GM21576 (cell line): Measurements from ENCODE around the gene CCL27.
A peak's percentile ranks its signal among the peaks of the same experiment; 100 is the strongest.

ENCODE experiments used
- ATAC-seq: cut with Tn5 transposase; IDR thresholded peaks from one replicate; pipeline ENCODE4 v1.9.1; 2021; ENCODE audit warnings: mild to moderate bottlenecking, moderate library complexity; ENCODE audit not compliant: unreplicated experiment

Gene CCL27

GRCh38 chr9:34628656-34629490 is 33.6 kb downstream of the CCL27 start, which contains the start of gene ARID3C:
Gene ARID3C (minus strand): TSS chr9:34629066. CDS start chr9:34628014, 1,052 bp downstream.
- ATAC-seq, result no peak

GRCh38 chr9:34627716-34628655 is 34.5 kb downstream of the CCL27 start:
- no peak for ATAC-seq

GRCh38 chr9:34625186-34625486 is 37.3 kb downstream of the CCL27 start:
- no peak for ATAC-seq

GRCh38 chr9:34624475-34625185 is 37.8 kb downstream of the CCL27 start:
- no peak for ATAC-seq

- ATAC-seq, result no peak
Observed at GRCh38 chr9:34623374-34624235, 38.9 kb downstream of the CCL27 start.

GRCh38 chr9:34620061-34620994 is 42.1 kb downstream of the CCL27 start, which contains the start of gene DCTN3:
Gene DCTN3 (minus strand): TSS chr9:34620495. CDS start chr9:34620464, 31 bp downstream.
- ATAC-seq, result peak; percentile 98

GRCh38 chr9:34615132-34615531 is 47.3 kb downstream of the CCL27 start:
- ATAC-seq, result no peak

GRCh38 chr9:34612788-34613390 is 49.6 kb downstream of the CCL27 start:
- ATAC-seq, result no peak
